Measurements from ENCODE around the gene CHRNA9. TPM values are rescaled to one million over a fixed set of nuclear protein-coding genes. Genes with fewer than 3 reads are reported as not detected.

CHRNA9 gene
- total RNA-seq, 1 experiment from 2014 or later = 1.2 TPM

DNA sequence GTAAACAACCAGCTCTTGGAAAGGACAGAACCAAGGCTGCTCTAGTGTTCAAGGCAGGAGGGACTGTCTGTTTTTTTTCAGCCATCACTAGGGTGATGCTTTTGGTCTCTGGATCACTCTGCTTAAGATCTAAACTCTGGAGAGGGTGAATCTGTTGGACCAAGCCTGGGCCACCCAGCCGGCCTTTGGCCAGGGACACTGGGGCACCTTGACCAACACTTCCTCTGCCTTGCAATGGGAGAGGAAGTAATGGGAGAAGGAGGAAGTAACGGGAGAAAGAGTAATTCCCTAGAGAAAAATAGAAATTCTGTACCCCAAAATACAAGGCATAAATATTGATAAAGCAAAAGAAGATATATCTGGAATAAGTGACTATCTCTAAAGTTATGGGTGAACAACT, 12.9 kb downstream of the CHRNA9 start (continued):
- TF ChIP-seq, protein P1, sequence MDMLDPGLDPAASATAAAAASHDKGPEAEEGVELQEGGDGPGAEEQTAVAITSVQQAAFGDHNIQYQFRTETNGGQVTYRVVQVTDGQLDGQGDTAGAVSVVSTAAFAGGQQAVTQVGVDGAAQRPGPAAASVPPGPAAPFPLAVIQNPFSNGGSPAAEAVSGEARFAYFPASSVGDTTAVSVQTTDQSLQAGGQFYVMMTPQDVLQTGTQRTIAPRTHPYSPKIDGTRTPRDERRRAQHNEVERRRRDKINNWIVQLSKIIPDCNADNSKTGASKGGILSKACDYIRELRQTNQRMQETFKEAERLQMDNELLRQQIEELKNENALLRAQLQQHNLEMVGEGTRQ (CRISPR knock-in tag; IDR thresholded peaks at IDR 0.05) = no peak
- TF ChIP-seq PRRX2 (CRISPR knock-in tag; IDR thresholded peaks at IDR 0.05) = no peak
- no peak for TF ChIP-seq GTF2I (CRISPR knock-in tag; conservative IDR thresholded peaks at IDR 0.05)
- TF ChIP-seq, protein P2, sequence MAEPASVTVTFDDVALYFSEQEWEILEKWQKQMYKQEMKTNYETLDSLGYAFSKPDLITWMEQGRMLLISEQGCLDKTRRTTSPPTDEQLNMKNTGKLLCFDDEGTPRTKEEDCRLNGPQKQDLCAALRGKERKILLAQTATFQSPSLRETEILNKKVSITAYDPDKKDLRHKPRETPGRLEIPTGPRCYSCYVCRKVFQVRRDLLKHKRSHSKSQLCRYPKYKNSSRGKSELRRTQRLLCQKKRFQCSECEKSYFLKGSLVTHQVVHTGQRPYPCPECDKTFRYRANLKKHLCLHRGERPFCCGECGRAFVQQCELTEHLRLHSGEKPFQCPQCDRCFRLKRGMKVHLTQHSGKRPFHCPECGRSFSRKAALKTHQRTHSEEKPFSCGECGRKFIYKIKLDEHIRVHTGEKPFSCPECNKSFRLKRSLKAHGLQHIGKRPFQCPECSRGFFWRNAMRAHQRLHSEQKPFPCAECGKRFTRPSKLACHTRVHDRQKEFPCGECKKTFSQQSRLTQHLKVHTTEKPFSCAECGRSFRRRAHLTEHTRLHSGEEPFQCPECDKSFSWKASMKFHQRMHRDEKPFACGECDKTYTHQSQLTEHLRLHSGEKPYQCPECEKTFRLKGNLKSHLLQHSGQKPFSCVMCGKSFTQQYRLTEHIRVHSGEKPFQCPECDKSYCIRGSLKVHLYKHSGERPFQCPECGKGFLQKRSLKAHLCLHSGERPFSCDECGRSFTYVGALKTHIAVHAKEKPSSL (CRISPR knock-in tag; conservative IDR thresholded peaks at IDR 0.05) = no peak
- TF ChIP-seq NFATC4 (CRISPR knock-in tag; IDR thresholded peaks at IDR 0.05) = no peak
- TF ChIP-seq ESRRA (CRISPR knock-in tag; IDR thresholded peaks at IDR 0.05; ENCODE audit: borderline replicate concordance) = no peak
- no peak for TF ChIP-seq SMAD4 (CRISPR knock-in tag; IDR thresholded peaks at IDR 0.05)
- TF ChIP-seq, protein P3, sequence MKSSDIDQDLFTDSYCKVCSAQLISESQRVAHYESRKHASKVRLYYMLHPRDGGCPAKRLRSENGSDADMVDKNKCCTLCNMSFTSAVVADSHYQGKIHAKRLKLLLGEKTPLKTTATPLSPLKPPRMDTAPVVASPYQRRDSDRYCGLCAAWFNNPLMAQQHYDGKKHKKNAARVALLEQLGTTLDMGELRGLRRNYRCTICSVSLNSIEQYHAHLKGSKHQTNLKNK (CRISPR knock-in tag; IDR thresholded peaks at IDR 0.05) = no peak
- TF ChIP-seq, protein P4, sequence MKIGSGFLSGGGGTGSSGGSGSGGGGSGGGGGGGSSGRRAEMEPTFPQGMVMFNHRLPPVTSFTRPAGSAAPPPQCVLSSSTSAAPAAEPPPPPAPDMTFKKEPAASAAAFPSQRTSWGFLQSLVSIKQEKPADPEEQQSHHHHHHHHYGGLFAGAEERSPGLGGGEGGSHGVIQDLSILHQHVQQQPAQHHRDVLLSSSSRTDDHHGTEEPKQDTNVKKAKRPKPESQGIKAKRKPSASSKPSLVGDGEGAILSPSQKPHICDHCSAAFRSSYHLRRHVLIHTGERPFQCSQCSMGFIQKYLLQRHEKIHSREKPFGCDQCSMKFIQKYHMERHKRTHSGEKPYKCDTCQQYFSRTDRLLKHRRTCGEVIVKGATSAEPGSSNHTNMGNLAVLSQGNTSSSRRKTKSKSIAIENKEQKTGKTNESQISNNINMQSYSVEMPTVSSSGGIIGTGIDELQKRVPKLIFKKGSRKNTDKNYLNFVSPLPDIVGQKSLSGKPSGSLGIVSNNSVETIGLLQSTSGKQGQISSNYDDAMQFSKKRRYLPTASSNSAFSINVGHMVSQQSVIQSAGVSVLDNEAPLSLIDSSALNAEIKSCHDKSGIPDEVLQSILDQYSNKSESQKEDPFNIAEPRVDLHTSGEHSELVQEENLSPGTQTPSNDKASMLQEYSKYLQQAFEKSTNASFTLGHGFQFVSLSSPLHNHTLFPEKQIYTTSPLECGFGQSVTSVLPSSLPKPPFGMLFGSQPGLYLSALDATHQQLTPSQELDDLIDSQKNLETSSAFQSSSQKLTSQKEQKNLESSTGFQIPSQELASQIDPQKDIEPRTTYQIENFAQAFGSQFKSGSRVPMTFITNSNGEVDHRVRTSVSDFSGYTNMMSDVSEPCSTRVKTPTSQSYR (CRISPR knock-in tag; IDR thresholded peaks at IDR 0.05) = no peak
- no peak for TF ChIP-seq ZNF396 (CRISPR knock-in tag; IDR thresholded peaks at IDR 0.05; ENCODE audit: borderline replicate concordance)
- TF ChIP-seq, protein P5, sequence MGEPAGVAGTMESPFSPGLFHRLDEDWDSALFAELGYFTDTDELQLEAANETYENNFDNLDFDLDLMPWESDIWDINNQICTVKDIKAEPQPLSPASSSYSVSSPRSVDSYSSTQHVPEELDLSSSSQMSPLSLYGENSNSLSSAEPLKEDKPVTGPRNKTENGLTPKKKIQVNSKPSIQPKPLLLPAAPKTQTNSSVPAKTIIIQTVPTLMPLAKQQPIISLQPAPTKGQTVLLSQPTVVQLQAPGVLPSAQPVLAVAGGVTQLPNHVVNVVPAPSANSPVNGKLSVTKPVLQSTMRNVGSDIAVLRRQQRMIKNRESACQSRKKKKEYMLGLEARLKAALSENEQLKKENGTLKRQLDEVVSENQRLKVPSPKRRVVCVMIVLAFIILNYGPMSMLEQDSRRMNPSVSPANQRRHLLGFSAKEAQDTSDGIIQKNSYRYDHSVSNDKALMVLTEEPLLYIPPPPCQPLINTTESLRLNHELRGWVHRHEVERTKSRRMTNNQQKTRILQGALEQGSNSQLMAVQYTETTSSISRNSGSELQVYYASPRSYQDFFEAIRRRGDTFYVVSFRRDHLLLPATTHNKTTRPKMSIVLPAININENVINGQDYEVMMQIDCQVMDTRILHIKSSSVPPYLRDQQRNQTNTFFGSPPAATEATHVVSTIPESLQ (CRISPR knock-in tag; IDR thresholded peaks at IDR 0.05) = no peak

DNA sequence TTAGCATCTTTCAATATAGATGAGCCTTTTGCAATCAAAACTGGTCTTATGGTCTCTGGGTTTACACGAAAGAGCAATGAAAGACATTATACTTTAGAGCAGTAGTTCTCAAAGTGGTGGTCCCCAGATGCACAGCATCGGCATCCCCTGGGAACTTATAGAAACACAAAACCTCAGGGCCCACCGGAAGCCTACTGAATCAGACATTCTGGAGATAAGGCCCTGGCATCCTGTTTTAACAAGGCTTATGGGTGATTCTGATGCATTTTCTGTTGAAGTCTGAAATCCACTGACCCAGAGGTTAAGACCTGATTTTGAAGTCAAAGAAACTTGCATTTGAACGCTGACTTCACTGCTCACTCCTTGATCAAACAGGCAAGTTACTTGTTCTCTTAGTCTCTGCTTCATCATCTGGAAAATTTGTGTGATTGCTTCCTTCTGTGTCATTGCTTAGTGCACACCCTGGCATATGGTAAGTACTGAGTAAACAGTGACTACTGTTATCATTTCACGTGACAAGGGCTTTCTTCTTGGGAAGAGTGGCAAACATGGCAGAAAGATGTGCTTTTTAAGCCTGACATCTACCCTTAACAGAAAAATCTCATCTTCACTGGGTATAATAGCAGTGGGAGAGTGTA, 14.5 kb downstream of the CHRNA9 start:
- TF ChIP-seq, protein P6, sequence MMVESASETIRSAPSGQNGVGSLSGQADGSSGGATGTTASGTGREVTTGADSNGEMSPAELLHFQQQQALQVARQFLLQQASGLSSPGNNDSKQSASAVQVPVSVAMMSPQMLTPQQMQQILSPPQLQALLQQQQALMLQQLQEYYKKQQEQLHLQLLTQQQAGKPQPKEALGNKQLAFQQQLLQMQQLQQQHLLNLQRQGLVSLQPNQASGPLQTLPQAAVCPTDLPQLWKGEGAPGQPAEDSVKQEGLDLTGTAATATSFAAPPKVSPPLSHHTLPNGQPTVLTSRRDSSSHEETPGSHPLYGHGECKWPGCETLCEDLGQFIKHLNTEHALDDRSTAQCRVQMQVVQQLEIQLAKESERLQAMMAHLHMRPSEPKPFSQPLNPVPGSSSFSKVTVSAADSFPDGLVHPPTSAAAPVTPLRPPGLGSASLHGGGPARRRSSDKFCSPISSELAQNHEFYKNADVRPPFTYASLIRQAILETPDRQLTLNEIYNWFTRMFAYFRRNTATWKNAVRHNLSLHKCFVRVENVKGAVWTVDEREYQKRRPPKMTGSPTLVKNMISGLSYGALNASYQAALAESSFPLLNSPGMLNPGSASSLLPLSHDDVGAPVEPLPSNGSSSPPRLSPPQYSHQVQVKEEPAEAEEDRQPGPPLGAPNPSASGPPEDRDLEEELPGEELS (CRISPR knock-in tag; IDR thresholded peaks at IDR 0.05) = no peak
- no peak for TF ChIP-seq RORB (CRISPR knock-in tag; IDR thresholded peaks at IDR 0.05)
- TF ChIP-seq ZNF138 (CRISPR knock-in tag; conservative IDR thresholded peaks at IDR 0.05) = no peak
- TF ChIP-seq, protein P5 (CRISPR knock-in tag; IDR thresholded peaks at IDR 0.05) = no peak
- no peak for TF ChIP-seq ELF4 (CRISPR knock-in tag; IDR thresholded peaks at IDR 0.05; ENCODE audit: low read depth)
- TF ChIP-seq NR1H2 (CRISPR knock-in tag; IDR thresholded peaks at IDR 0.05) = no peak
- no peak overlapping the region for H3K4me3 Mint-ChIP-seq
- POLR2A ChIA-PET = no interaction called here
- CTCF ChIA-PET = no interaction called here
- no peaks in the 10 kb centered on the region for H3K27me3 Mint-ChIP-seq (ENCODE audit: low read depth)
- H3K36me3 Mint-ChIP-seq = peaks cover 2% of the 10 kb centered on the region; the same call in 1 of the 2 replicates
- no peak for ATAC-seq
- H3K9me3 Mint-ChIP-seq = peaks cover 10% of the 10 kb centered on the region; the same call in 1 of the 2 replicates
- no peak overlapping the region for H3K27ac Mint-ChIP-seq
- DNase-seq (ENCODE audit: low spot score) = no peak
- H3K4me1 Mint-ChIP-seq = no peaks in the 10 kb centered on the region

Measured in WTC11 (cell line).